GM18951 (cell line): ENCODE results near the gene TNFRSF13B.
"Not testable (repeated sequence)": the region's sequence is repeated elsewhere in the genome, so short reads cannot be mapped to it uniquely, and the experiment has no call there.

Experiments used
- POLR2A ChIP-seq: IDR thresholded peaks from 4 replicates; pipeline ENCODE4 v1.6.1; 2011; ENCODE audit warnings: mild to moderate bottlenecking; ENCODE audit not compliant: insufficient read length, insufficient read depth; ENCODE audit errors: extremely low read depth
- in situ Hi-C: fragments of 300-500 bp; cut with MboI; formaldehyde crosslinking; loops from one replicate; pipeline ENCODE4 v1.12.0; 2022; ENCODE audit warnings: low sequenced_read_pairs, mixed read lengths, inconsistent platforms; ENCODE audit not compliant: unreplicated experiment

TNFRSF13B gene

GRCh38 chr17:16906680-16907079 is 65.2 kb downstream of the TNFRSF13B start:
- TF ChIP-seq POLR2A = no peak
- in situ Hi-C loops = no loop called here

GRCh38 chr17:16905593-16906191 is 66.2 kb downstream of the TNFRSF13B start:
- TF ChIP-seq POLR2A = no peak
- in situ Hi-C loops = no loop called here

DNA sequence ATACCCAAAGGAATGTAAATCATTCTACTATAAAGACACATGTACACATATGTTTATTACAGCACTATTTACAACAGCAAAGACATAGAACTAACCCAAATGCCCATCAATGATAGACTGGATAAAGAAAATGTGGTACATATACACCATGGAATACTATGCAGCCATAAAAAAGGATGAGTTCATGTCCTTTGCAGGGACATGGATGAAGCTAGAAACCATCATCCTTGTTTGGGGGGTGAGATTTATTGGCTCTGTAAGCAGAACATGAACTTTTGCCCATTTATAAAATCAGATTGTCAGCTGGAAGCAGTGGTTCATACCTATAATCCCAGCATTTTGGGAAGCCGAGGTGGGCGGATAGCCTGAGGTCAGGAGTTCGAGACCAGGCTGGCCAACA is 68.8 kb downstream of the TNFRSF13B start:
- in situ Hi-C loops = not testable (repeated sequence)

- no peak for TF ChIP-seq POLR2A
- in situ Hi-C loops = no loop called here
Measured at GRCh38 chr17:16900288-16900882, 71.5 kb downstream of the TNFRSF13B start.

GRCh38 chr17:16897211-16897896 is 74.6 kb downstream of the TNFRSF13B start:
- in situ Hi-C loops = not testable (repeated sequence)

- in situ Hi-C loops = not testable (repeated sequence)
Measured at GRCh38 chr17:16896235-16896634, 75.7 kb downstream of the TNFRSF13B start.

GRCh38 chr17:16893527-16893926 is 78.4 kb downstream of the TNFRSF13B start:
- in situ Hi-C loops = not testable (repeated sequence)

- in situ Hi-C loops = not testable (repeated sequence)
Measured at GRCh38 chr17:16892876-16893454, 79.0 kb downstream of the TNFRSF13B start.

DNA sequence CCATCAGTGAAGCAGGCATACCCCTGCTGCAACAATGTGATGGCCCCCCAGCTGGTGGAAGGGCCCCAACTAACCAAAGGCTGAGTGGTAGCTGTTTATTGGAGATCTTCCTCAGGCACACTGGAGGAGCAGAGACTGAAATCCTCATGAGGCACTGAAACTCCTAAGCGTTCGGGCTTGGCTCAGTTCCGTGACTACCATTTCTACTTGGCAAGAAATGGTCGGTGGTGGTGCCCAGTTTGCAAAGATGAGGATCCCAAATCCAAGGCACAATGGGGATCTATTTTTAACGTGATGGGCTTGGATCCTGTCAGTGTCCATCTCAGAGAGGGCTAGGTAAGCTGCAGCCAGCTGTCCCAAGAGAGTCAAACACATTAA is 82.8 kb downstream of the TNFRSF13B start:
- no peak for TF ChIP-seq POLR2A
- in situ Hi-C loops = no loop called here
